ENCODE results near the gene SLC26A1.
"Not testable (repeated sequence)": the region's sequence is repeated elsewhere in the genome, so short reads cannot be mapped to it uniquely, and the experiment has no call there.

Gene SLC26A1

DNA sequence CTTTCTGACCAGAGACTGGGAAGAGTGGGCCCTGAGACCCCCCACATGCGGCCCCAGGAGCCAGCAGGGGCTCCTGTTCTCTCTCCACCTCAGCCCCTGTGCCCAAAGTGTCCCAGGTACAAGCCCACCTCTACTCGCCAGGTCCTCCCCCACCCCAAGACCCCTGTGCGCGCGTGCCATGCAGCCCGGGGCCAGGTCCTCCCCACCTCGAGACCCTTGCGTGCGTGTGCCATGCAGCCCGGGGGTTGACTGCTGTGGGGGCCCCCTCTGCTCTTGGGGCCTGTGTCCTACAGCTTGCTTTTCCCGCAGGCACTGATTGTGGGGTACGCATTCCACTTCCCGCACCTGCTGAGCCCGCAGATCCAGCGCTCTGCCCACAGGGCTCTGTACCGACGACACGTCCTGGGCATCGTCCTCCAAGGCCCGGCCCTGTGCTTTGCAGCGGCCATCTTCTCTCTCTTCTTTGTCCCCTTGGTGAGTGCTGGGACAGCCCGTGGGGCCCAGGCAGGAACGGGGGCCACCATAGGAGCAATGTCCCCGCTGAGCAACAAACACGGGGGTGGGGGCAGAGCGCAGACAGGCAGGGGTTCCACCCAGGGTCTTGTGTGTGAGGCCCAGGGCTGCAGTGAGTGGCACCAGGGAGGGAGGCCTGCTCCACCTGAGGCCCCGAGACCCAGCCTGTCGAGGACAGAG is 40.2 kb downstream of the SLC26A1 start:
- no peak for DNase-seq

GRCh38 chr4:951594-952468 is 41.4 kb downstream of the SLC26A1 start:
- DNase-seq, result no peak

GRCh38 chr4:951186-951585 is 42.0 kb downstream of the SLC26A1 start:
- no peak for DNase-seq

DNA sequence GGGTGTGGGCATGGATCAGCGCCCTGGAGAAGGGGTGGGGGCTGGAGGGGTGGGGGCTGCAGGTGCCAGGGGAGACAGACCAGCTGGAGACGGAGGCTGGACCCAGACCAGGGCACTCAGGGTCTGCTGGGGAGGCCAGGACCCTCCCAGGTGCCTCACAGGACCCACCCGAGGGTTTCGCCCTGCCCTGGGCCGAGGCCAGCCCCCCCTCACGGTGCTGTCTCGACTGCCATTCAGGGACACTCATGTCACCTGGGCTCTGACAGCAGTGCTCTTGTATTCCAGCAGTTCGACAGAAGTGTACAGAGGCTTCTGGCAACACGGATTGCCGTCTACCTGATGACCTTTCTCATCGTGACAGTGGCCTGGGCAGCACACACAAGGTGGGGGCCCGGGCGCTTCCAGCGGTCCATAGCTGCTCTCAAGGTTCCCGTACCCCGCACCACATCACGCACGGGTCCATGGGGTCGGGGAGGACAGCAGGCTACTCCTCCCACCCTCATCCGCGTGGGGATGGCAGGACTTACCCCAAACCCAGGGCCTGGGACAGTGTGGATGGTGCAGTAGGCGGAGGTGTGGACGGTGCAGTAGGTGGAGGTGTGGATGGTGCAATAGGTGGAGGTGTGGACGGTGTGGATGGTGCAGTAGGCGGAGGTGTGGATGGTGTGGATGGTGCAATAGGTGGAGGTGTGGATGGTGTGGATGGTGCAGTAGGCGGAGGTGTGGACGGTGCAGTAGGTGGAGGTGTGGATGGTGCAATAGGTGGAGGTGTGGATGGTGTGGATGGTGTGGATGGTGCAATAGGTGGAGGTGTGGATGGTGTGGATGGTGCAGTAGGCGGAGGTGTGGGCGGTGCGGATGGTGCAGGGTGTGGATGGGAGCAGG is 42.8 kb downstream of the SLC26A1 start:
- DNase-seq, result no peak

DNA sequence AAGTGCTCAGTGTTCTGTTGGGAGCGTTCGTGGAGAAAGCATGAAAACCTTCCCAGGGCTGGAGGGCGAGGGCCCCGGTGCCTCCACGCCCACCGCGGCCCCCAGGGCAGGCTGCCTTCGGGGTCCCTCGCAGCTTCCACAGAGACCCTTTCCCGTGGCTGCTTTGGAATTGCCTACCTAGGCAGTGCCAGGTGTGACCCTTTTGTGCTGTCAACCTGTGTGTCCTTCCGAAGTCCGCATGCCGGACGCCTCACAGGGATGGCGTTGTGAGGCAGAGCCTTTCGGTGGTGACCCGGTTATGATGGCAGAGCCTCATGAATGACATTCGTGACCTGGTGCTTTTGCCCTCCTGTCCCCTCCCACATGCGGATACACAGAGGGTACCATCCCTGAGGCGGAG is 43.5 kb downstream of the SLC26A1 start:
- no peak for DNase-seq

- no peak for DNase-seq
These were observed 44.3 kb downstream of the SLC26A1 start for GRCh38 chr4:948936-949300.

DNA sequence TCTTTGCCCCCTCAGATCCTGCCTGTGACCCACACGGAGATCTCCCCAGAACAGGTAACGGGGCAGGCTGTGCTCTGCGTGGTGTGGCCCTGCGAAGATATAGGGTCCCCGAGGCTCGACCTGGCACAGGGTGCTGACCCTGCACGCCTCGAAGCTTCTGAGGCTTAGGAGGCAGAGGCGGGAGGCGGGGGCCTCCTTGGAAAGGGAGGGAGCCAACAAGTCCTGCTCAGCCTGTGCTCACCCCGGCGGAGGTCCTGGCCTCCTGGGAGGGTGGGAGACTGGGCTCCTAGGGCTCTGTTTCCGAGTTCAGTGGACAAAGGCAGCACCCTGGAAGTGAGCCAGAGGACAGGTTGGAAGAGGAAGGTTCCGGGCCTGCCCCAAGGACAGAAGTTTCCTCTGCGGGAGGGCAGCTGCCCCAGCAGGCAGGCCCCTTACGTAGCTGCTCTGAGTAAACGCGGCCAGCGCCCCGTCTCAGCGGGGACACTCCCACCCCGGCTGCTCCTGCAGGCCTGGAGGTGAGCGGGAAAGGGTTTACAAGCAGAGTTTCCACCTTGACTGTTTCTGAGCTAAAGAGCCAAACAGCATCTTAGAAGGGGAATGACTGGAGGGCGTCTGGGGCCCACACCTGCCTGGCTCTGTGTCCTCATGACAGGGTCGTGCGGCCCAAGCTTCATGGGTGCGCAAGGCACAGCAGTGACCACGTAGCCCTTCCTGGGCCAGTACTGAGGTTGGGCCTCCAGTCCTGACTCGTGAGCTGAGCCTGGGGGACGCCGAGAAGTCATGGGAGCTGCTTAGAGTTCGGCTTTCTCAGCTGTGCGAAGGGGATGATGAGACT is 44.9 kb downstream of the SLC26A1 start:
- no peak for DNase-seq

- no peak for DNase-seq
These were observed 45.7 kb downstream of the SLC26A1 start for GRCh38 chr4:947491-947971.

DNA sequence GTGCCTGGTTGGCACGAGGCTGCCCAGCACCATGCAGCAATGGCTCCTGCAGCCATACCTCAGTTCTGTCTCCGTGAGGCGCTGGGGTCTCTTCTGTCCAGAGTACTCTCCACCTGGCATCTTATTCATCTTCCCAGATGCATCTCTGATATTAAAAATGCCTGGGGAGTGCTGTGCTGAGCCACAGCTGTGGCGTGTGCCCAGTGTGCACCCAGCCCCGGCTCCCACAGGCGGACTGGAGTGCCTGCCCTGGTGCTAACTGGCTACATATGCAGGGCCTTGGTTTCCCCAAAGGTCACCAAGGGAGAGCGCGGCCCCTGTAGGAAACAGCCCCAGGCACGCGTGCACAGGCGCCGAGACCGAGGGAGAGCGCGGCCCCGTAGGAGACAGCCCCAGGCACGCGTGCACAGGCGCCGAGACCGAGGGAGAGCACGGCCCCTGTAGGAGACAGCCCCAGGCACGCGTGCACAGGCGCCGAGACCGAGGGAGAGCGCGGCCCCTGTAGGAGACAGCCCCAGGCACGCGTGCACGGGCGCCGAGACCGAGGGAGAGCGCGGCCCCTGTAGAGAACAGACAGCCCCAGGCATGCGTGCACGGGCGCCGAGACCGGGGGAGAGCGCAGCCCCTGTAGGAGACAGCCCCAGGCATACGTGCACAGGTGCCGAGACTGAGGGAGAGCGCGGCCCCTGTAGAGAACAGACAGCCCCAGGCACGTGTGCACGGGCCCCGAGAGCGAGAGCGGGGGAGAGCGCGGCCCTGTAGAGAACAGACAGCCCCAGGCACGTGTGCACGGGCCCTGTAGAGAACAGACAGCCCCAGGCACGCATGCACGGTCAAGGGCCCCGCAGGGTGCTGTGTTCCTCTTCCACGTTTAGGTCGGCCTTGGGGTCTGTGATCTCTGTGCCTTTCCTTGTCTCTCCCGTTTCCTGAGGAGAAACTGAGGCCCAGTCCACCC is 46.4 kb downstream of the SLC26A1 start:
- no peak for DNase-seq

DNA sequence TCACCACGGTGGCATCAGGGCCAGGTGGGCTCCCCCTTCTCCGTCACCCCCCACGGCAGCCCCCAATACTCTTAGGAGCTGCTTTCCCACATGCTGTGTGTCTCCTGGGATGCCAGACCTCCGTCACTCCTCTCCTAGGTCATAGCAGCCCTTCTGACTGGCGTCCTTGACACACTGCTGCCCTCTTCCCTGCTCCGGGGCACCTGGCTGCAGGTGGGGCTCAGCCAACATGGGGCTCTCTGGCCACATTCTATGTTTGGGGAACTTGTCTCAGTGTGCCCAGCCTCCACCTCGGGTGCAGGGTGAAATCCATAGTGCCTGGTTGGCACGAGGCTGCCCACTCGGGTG is 47.1 kb downstream of the SLC26A1 start:
- DNase-seq, result no peak

DNA sequence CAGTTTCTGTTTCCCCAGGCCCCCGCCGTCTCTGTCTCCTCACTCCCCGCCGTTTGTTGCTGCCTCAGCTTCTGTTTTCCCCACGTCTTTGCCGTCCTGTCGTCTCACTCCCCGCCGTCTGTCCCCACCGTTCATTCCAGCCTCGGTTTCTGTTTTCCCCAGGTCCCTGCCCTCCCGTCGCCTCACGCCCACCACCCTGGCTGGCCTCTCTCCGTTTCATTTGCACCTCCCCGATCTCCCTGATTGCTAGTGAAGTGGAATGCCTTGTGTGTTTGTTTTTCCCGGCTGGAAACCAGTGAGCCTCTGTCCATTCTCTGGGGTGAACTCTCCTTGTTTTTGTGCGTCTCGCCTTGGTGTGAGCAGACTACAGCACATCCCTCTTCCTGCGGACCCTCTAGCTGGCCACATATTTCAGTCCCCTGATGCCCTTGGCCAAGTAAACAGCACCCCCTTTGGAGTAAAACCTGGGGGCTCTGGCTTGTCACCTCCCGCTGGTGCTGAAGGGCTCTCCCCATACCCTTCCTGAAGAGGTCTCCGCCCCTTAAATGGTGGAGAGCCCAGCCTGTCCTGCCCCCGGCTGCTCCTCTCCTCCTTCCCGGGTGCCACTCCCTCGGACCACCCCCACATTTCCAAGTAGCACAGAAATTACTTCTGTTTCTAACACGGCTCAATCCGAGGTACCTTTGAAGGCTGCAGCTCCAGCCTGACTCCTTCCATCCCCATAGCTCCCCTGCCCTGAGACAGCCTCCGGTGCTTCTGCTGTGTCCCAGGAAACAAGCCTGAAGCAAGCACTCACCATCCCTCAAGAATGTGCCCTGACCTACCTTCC is 47.7 kb downstream of the SLC26A1 start:
- no peak for DNase-seq

DNA sequence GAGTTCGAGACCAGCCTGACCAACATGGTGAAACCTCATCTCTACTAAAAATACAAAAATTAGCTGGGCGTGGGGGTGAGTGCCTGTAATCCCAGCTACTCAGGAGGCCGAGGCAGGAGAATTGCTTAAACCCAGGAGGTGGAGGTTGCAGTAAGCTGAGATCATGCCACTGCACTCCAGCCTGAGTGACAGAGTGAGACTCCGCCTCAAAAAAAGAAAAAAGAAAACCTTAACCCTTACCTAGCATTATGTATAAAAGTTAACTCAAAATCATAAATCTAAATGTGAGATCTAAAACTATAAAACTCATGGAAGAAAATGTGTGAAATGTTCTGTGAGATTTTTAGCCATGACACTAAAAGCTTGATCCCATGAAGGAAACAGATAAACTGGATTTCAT is 53.7 kb downstream of the SLC26A1 start:
- DNase-seq, result not testable (repeated sequence)

Measured in activated gamma-delta T cell (primary cell).